Tibial nerve (tissue), 3 donors: ENCODE measurements around the gene SDK1.

Source experiments
- POLR2A ChIP-seq, 2 donors: fragments of 450-650 bp; IDR thresholded peaks; one replicate each; pipeline ENCODE4 v1.6.1; 2017; ENCODE audit warnings: antibody characterized with exemption in 2 of 2, mild to moderate bottlenecking in 2 of 2, moderate library complexity in 2 of 2
- TF ChIP-seq, protein P1 (sequence below), 5 experiments: fragments of 200-600 bp in 3 of 5; fragments of 450-650 bp in 2 of 5; sonication (generic) in 3 of 5; IDR thresholded peaks; one replicate each; pipeline ENCODE4 v1.5.1; 2016 to 2019; ENCODE audit warnings: antibody characterized with exemption in 5 of 5, mild to moderate bottlenecking in 3 of 5, moderate library complexity in 2 of 5

DNA sequence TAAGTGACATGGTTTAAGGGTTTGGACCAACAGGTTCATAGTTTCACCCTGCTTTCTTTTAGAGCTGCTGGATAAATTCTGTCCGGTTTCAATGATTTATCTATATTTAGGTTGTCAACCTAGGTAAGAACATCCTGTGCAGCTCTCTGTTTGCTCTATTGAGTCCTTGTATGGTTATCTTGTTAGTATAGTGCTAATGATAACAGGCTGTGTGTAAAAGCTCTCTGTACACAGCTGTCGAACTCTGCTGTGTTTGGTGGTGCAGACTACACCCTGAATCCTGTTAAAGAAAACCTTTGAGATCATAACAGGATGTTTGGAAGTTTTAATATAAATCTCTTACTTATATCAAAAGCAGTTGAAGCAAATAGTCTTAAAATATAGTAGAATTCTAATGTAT, 219.2 kb downstream of the SDK1 start:
- TF ChIP-seq, protein P1, sequence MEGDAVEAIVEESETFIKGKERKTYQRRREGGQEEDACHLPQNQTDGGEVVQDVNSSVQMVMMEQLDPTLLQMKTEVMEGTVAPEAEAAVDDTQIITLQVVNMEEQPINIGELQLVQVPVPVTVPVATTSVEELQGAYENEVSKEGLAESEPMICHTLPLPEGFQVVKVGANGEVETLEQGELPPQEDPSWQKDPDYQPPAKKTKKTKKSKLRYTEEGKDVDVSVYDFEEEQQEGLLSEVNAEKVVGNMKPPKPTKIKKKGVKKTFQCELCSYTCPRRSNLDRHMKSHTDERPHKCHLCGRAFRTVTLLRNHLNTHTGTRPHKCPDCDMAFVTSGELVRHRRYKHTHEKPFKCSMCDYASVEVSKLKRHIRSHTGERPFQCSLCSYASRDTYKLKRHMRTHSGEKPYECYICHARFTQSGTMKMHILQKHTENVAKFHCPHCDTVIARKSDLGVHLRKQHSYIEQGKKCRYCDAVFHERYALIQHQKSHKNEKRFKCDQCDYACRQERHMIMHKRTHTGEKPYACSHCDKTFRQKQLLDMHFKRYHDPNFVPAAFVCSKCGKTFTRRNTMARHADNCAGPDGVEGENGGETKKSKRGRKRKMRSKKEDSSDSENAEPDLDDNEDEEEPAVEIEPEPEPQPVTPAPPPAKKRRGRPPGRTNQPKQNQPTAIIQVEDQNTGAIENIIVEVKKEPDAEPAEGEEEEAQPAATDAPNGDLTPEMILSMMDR (IDR thresholded peaks at IDR 0.05) = no peak
- no peak for TF ChIP-seq POLR2A (IDR thresholded peaks at IDR 0.05)
